Fibroblast of pulmonary artery (primary cell): ENCODE measurements around the gene SLCO3A1.

ENCODE experiments used
- DNase-seq: peaks from one replicate; pipeline ENCODE4 v3.0.0-alpha.2; 2010; ENCODE audit warnings: low read depth
- H3K4me3 ChIP-seq: replicated peaks from 2 replicates; pipeline ENCODE4 v1.5.1; 2011; ENCODE audit warnings: low read depth, mild to moderate bottlenecking, control low read depth, low read length, moderate library complexity
- TF ChIP-seq, protein P1 (sequence below): IDR thresholded peaks from 2 replicates; pipeline ENCODE4 v1.5.1; 2011; ENCODE audit warnings: mild to moderate bottlenecking, control low read depth, low read length, inconsistent platforms; ENCODE audit errors: missing control alignments

SLCO3A1 gene

DNA sequence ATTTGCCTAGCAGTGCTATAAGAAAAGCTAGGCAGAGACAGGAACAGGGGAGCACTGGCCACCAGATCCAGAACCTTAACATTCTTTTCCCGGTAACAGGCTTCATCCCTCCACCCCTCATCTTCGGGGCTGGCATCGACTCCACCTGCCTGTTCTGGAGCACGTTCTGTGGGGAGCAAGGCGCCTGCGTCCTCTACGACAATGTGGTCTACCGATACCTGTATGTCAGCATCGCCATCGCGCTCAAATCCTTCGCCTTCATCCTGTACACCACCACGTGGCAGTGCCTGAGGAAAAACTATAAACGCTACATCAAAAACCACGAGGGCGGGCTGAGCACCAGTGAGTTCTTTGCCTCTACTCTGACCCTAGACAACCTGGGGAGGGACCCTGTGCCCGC lies 309.1 kb downstream of the SLCO3A1 start:
- H3K4me3 ChIP-seq: no peak overlapping the region
- TF ChIP-seq, protein P1, sequence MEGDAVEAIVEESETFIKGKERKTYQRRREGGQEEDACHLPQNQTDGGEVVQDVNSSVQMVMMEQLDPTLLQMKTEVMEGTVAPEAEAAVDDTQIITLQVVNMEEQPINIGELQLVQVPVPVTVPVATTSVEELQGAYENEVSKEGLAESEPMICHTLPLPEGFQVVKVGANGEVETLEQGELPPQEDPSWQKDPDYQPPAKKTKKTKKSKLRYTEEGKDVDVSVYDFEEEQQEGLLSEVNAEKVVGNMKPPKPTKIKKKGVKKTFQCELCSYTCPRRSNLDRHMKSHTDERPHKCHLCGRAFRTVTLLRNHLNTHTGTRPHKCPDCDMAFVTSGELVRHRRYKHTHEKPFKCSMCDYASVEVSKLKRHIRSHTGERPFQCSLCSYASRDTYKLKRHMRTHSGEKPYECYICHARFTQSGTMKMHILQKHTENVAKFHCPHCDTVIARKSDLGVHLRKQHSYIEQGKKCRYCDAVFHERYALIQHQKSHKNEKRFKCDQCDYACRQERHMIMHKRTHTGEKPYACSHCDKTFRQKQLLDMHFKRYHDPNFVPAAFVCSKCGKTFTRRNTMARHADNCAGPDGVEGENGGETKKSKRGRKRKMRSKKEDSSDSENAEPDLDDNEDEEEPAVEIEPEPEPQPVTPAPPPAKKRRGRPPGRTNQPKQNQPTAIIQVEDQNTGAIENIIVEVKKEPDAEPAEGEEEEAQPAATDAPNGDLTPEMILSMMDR: no peak
- DNase-seq: no peak

DNA sequence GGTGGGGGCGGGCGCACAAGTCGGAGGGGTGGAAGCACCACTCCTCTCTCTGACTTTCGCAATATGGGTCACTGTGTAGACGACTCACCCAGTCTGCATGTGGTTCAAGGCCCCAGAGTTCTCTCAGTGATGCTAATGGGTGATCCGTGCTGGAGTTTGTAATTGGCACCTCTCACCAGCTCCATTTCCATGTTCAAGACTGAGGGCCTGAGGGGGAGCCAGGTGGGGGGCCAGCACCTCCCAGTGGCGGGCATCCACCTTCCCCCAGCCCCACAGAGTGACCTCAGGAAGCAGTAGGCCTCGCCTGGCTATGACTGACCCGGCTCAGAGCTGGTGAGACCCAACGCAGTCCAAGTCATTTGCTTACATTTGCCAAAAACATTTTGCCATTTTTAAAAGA lies 310.1 kb downstream of the SLCO3A1 start:
- TF ChIP-seq, protein P1: no peak
- no peak for DNase-seq
- no peak overlapping the region for H3K4me3 ChIP-seq

DNA sequence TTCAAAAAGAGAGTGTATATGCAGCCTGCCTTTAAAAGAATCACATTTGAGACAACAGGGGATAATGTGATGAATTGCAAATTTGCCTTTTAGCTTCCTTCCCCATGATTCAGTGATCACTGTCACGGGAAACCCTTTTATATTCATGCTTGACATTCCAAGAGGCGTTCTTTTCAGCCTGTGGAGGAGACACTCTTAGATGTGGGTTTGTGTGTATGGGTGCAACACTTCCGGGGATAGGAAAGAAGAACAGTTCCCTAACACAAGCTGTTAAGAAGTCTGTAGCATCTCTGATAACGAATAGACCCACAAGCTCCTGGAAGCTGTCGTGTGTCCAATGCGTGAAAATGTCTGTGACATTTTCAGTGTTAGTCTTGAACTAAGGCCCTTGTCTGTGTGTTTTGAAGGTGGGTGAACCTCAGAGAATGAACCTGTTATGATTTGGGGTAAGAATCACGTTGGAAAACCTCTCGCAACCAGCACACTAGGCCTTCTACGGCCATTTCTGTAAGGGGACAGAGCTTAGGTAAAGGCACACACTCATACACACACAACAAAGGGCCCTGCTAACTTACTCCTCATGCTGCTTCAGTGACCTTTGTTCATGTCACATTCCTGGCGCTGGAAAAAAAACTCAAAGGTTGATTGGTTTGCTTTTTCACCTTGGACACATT lies 311.0 kb downstream of the SLCO3A1 start:
- peak; percentile 43 for DNase-seq
- H3K4me3 ChIP-seq: no peak overlapping the region
- TF ChIP-seq, protein P1: no peak

DNA sequence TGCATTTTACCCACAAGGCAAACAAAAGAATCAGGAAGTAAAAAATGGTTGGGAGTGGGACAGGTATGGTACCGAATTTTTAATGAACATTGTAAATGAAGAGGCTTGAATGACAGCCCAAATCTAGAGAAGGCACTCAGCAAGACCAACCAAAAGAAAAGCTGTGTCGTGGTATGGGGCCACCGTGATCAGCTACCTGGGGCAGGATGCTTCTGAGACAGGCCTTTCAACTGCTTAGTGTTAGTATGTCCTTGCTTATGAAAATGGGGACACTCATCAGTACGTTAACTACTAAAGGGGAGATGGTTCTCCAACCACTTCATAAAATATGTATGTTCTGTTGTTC lies 311.5 kb downstream of the SLCO3A1 start:
- H3K4me3 ChIP-seq: no peak overlapping the region
- TF ChIP-seq, protein P1: no peak

DNA sequence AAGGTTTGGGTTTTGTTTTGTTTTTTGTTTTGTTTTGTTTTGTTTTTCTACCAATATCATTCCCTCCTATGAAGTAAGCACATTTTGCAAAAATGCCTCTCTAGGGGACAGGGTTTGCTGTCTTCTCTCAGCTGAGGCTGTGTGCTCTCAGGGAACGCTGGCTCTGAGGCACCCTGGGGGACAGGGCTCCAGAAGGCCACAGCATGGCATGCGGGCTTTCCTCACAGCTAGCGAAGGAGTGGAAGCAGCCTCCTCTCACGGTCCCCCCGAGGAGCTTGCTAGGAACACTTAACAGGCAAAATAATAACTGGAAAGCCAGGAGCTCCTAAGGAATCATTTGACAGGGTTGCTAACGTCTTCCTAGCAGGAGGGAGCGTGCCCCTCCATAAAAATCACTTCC lies 312.5 kb downstream of the SLCO3A1 start:
- TF ChIP-seq, protein P1: no peak
- H3K4me3 ChIP-seq: no peak overlapping the region
- no peak for DNase-seq

More for the DNA sequence above, 311.5 kb downstream of the SLCO3A1 start:
- no peak for DNase-seq

DNA sequence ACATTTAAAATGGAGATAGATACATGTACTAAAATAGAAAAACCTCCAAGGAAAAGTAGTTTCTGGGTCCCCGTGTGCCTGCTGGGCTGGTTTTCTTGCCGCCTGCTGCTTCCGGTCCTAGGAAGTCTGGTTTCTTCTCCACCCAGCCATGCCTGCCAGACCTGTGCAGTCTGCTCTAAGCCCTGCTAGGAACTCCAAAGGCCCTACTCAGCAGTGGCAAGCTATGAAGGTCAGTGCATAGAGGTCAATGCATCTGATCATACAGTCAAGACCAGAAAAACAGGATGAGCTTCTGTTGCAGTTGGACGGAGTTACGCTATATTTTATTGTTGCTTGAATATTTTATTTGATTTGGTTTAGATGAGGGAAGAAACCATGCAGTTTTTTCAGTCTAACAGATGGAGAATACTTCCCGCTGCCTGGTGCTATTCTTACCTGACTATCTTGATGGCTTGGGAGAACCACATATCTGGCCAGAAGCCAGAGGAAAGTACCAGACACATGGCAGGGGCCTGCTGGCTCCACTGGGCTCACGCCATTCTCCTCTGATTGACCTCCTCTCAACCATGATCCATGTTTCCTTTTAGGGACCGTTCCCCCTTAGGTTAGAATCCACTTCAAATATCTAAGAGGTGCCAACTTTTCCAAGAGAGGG lies 313.4 kb downstream of the SLCO3A1 start:
- H3K4me3 ChIP-seq: no peak overlapping the region
- TF ChIP-seq, protein P1: no peak
- no peak for DNase-seq

DNA sequence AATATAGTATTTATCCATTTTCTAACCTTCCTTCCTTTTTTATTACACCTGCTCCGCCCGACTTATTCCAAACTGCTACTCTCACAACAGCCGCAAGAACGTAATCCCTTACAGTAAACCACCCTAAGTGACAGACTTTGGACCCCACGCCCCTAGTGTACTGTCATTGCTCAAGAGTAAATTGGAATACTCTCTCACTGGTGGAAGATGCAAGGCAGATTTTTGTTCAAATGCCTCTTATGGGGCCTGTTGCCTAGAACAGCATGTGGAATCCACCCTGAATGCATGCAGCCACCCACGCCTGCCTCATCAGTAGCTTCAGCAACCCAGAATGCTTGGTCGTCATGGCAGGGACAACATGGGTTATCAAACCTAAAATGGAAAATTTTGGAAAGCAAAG lies 313.9 kb downstream of the SLCO3A1 start:
- no peak overlapping the region for H3K4me3 ChIP-seq
- TF ChIP-seq, protein P1: no peak
- DNase-seq: no peak
